ENCODE results near the gene LPGAT1.
"Not testable (repeated sequence)": the region's sequence is repeated elsewhere in the genome, so short reads cannot be mapped to it uniquely, and the experiment has no call there.

Gene LPGAT1

DNA sequence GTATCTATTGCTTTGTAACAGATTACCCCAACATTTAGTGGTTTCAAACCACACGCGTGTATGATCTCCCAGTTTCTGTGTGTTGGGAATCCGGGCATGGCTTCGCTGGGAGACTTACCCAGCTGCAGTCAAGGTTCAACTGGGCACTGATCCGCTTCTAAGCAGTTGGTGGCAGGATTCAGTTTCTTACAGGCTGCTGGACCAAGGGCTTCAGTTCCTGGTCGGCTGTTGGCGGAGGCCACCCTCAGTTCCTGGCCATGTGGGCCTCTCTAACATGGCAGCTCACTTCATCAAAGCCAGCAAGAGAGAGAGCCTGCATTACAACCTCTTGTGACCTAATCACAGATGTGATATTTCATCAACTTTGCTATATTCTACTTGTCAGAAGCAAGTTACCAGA lies 101.3 kb downstream of the LPGAT1 start:
- H3K4me3 ChIP-seq, result no peak overlapping the region
- TF ChIP-seq, protein P1, sequence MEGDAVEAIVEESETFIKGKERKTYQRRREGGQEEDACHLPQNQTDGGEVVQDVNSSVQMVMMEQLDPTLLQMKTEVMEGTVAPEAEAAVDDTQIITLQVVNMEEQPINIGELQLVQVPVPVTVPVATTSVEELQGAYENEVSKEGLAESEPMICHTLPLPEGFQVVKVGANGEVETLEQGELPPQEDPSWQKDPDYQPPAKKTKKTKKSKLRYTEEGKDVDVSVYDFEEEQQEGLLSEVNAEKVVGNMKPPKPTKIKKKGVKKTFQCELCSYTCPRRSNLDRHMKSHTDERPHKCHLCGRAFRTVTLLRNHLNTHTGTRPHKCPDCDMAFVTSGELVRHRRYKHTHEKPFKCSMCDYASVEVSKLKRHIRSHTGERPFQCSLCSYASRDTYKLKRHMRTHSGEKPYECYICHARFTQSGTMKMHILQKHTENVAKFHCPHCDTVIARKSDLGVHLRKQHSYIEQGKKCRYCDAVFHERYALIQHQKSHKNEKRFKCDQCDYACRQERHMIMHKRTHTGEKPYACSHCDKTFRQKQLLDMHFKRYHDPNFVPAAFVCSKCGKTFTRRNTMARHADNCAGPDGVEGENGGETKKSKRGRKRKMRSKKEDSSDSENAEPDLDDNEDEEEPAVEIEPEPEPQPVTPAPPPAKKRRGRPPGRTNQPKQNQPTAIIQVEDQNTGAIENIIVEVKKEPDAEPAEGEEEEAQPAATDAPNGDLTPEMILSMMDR (IDR thresholded peaks at IDR 0.05), result no peak
- no peak overlapping the region for H3K27ac ChIP-seq
- DNase-seq (ENCODE audit: low spot score), result no peak

DNA sequence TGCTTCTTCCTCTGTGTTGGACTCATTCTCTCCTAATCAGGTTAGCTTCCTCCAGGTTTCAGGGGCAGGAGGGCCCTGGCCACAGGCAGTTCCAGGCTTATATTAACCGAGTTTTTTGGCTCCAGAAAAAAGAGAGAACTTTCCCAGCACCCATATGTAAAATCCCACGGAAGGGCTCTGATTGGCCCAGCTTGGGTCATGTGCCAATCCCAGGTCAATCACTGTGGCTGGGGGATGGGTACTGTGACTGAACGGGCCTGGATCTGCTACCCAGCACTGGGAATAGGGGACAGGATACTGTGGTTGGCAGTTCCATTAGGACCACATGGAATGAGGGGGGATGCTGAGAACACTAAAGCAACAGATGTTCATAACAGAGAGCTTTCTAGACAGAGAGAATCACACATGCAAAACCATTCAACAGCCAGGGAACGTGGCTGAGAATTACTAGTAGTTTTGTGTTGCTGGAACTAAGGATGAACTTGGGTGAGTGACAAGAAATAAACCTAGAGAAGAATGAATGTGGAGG lies 104.0 kb downstream of the LPGAT1 start:
- H3K4me3 ChIP-seq, result no peak overlapping the region
- TF ChIP-seq, protein P1 (IDR thresholded peaks at IDR 0.05), result no peak
- DNase-seq (ENCODE audit: low spot score), result no peak
- no peak overlapping the region for H3K27ac ChIP-seq

DNA sequence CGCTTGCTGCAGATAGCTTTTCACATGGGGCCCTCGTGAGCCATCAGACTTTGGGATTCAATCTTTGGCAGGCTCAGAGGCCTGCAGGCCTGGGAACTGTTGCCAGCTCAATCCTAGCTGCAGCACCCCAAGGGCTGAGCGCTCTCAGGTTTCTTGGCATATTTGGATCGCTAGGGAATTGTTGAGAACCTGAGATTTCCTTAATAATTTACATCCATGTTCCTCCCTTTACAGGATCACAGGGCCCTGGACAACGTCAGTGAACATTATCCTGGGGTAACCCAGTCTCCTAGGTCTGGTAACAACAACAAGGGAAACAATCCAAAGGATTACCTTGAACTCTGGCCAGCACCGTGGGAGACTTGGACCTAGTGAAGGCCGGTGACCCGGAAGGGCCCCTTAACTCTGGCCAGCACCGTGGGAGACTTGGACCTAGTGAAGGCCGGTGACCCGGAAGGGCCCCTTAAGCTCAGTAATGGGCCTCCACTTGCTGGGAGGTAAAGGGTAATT lies 105.8 kb downstream of the LPGAT1 start:
- DNase-seq (ENCODE audit: low spot score), result no peak
- Histone ChIP-seq H3K4me3 (no peak overlapping the region), H3K27ac (no peak overlapping the region)
- TF ChIP-seq, protein P1 (IDR thresholded peaks at IDR 0.05), result no peak

DNA sequence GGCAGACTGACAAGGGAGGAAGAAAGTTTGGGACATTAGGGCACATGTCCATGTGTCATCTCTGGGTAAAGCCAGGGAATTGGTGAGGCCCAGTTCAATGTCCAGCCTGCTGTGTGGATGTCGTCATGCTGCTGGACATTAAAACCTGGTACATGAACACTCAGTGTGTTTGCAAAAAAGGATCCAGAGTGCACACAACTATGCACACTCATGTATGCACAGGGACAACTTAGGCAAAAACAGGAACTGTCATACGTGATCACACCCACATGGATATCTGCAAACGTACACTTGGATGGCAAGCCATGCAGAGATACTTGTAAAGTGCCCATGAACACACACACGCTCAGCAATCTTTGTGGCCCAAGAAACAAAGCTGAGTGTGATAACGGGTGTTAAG lies 107.3 kb downstream of the LPGAT1 start:
- Histone ChIP-seq H3K27ac (no peak overlapping the region), H3K4me3 (no peak overlapping the region)
- TF ChIP-seq, protein P1 (IDR thresholded peaks at IDR 0.05), result no peak
- no peak for DNase-seq (ENCODE audit: low spot score)

DNA sequence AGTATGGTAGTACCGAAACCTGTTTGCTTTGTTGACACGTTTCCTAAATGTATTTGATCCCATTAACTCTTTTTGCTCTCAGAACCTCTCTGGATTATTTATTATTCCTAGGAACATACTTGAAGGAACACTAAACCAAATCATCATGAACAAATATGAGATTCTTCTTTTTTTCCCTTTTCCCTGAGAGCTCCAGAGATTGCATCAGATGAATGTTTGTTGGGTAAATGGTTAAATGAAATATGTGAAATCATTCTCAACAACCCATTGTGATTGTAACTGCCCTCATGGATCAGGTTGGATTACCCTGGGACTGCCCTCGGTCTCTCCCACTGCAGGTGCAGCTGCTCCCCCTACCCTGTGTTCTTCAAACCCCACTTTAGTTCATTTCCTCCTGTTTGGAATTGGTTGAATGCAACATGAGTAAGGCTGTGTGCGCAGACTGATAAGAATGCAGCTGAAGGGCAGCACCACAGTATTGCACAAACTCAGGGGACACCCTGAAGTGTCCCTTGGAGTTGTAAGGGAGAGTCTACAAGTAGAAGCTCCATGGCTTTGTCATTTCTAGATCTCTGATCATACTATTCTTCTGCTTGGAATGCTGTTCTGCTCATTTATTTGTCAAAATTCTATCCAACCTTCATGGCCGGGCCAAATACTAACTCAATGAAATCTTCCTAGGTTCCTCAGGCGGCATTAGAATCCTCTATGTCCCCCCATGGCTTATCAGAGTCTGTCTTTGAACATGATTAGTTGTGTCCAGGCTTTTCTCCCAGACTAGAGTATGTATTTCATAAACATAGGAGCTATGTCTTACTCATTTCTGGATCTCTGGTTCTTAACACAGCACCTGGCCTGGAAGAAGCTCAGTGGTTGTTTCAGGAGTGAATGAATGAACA lies 108.0 kb downstream of the LPGAT1 start:
- TF ChIP-seq, protein P1 (IDR thresholded peaks at IDR 0.05), result no peak
- Histone ChIP-seq H3K27ac (no peak overlapping the region), H3K4me3 (no peak overlapping the region)
- no peak for DNase-seq (ENCODE audit: low spot score)

DNA sequence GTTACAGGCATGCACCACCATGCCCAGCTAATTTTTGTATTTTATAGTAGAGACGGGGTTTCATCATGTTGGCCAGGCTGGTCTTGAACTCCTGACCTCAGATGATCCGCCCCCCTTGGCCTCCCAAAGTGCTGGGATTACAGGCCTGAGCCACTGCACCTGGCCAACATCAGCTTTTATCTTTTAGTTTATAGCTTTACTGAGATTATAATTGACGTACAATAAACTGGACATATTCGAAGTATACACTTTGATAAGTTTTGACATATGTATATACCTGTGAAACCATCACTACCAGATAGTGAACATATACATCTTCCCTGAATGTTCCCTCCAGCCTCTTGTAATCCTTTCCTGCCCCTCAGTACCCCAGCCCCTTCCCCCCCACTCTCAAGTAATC lies 114.0 kb downstream of the LPGAT1 start:
- H3K4me3 ChIP-seq; DNase-seq (ENCODE audit: low spot score); H3K27ac ChIP-seq: not testable (repeated sequence)

DNA sequence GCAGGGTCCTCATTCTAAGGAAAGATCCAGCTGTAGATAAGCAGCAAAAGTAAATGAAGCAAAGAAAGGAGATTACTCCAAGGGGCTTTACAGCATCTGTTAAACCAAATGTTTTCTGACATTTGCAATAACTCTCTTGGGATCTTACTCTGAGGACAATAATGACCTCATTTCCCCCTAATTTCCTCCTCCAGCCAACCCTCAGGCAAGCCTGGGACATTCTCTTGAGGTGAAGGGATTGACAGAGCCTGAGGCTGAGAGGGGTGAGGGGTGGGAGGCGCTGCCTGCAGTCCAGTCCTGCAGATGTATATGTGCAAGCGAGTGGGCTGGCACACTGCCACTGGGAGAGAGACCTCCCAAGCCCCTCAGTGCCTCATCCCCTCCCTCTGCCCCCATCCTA lies 114.6 kb downstream of the LPGAT1 start:
- Histone ChIP-seq H3K27ac (no peak overlapping the region), H3K4me3 (no peak overlapping the region)
- TF ChIP-seq, protein P1 (IDR thresholded peaks at IDR 0.05), result no peak
- DNase-seq (ENCODE audit: low spot score), result no peak
